Neural progenitor cell (in vitro differentiated cells): ENCODE results near the gene PRRX1. TPM values are rescaled to one million over a fixed set of nuclear protein-coding genes. Genes with fewer than 3 reads are reported as not detected.

Experiments
- DNase-seq: peaks from one replicate; pipeline ENCODE4 v3.0.0-alpha.2; 2016; ENCODE audit warnings: low spot score
- H2AFZ ChIP-seq: fragments of 200-600 bp; sonication (generic); replicated peaks from 2 replicates; pipeline ENCODE4 v1.6.1; 2016; ENCODE audit warnings: antibody characterized with exemption
- H3F3A ChIP-seq: fragments of 200-600 bp; sonication (generic); 2 replicates; pipeline ENCODE4 v1.6.1; 2016; ENCODE audit warnings: antibody characterized with exemption, low read depth
- H3K27ac ChIP-seq: fragments of 200-600 bp; sonication (generic); 2 replicates; pipeline ENCODE4 v1.5.1; 2016; ENCODE audit warnings: mild to moderate bottlenecking
- H3K27me3 ChIP-seq: fragments of 200-600 bp; sonication (generic); 2 replicates; pipeline ENCODE4 v1.6.1; 2016; ENCODE audit warnings: mild to moderate bottlenecking, moderate library complexity
- H3K36me3 ChIP-seq: fragments of 200-600 bp; sonication (generic); 2 replicates; pipeline ENCODE4 v1.5.1; 2016
- H3K4me1 ChIP-seq: fragments of 200-600 bp; sonication (generic); 2 replicates; pipeline ENCODE4 v1.6.1; 2016; ENCODE audit warnings: mixed run types
- H3K4me2 ChIP-seq: fragments of 200-600 bp; sonication (generic); 2 replicates; pipeline ENCODE4 v1.6.1; 2016
- H3K4me3 ChIP-seq: fragments of 200-600 bp; sonication (generic); 2 replicates; pipeline ENCODE4 v1.5.1; 2016
- H3K79me2 ChIP-seq: fragments of 200-600 bp; sonication (generic); 2 replicates; pipeline ENCODE4 v1.6.1; 2016; ENCODE audit warnings: low read depth
- H3K9ac ChIP-seq: fragments of 200-600 bp; sonication (generic); 2 replicates; pipeline ENCODE4 v1.6.1; 2016
- H3K9me3 ChIP-seq: fragments of 200-600 bp; sonication (generic); 2 replicates; pipeline ENCODE4 v1.5.1; 2016; ENCODE audit warnings: low read depth
- H4K20me1 ChIP-seq: fragments of 200-600 bp; sonication (generic); 2 replicates; pipeline ENCODE4 v1.6.1; 2016; ENCODE audit warnings: low read depth
- H3K27ac Mint-ChIP-seq: 3 replicates; pipeline ENCODE4 v1.8.0; 2021; ENCODE audit warnings: mixed read lengths
- H3K27me3 Mint-ChIP-seq: 2 replicates; pipeline ENCODE4 v1.8.0; 2022; ENCODE audit warnings: low read depth, mild to moderate bottlenecking, inconsistent platforms, moderate library complexity, mixed read lengths; ENCODE audit not compliant: insufficient read depth
- H3K36me3 Mint-ChIP-seq: 3 replicates; pipeline ENCODE4 v1.8.0; 2021; ENCODE audit warnings: mixed read lengths
- H3K4me1 Mint-ChIP-seq: 3 replicates; pipeline ENCODE4 v1.8.0; 2021; ENCODE audit warnings: mixed read lengths
- H3K4me3 Mint-ChIP-seq: 3 replicates; pipeline ENCODE4 v1.8.0; 2021; ENCODE audit warnings: mild to moderate bottlenecking, moderate library complexity, mixed read lengths
- H3K9me3 Mint-ChIP-seq: 3 replicates; pipeline ENCODE4 v1.8.0; 2020; ENCODE audit warnings: mixed read lengths
- CTCF ChIP-seq: fragments of 200-600 bp; sonication (generic); IDR thresholded peaks from 2 replicates; pipeline ENCODE4 v1.5.1; 2017; ENCODE audit warnings: antibody characterized with exemption, mild to moderate bottlenecking
- EZH2 ChIP-seq: fragments of 200-600 bp; sonication (generic); IDR thresholded peaks from 2 replicates; pipeline ENCODE4 v1.6.1; 2017; ENCODE audit warnings: antibody characterized with exemption, mild to moderate bottlenecking, moderate library complexity
- EZH2phosphoT487 ChIP-seq: fragments of 200-600 bp; sonication (generic); IDR thresholded peaks from 2 replicates; pipeline ENCODE4 v1.6.1; 2017; ENCODE audit warnings: antibody characterized with exemption
- total RNA-seq: library from RNA; depleted of rRNA; stranded (reverse); fragments of >200 nt; gene quantifications from 2 replicates; pipeline ENCODE4 v1.2.3, GENCODE V29; 2015; ENCODE audit warnings: low replicate concordance

PRRX1 gene
- total RNA-seq, 1 donor from 2014 or later, result 0.19 TPM

- Histone ChIP-seq H3K79me2 (no peaks in the 10 kb centered on the region), H3K9me3 (no peaks in the 10 kb centered on the region), H4K20me1 (peaks cover 30% of the 10 kb centered on the region), H3K4me3 (no peak overlapping the region), H3K9ac (no peak overlapping the region), H2AFZ (no peak overlapping the region), H3K36me3 (no peaks in the 10 kb centered on the region), H3K27me3 (peaks cover 95% of the 10 kb centered on the region), H3F3A (peaks cover 4% of the 10 kb centered on the region), H3K27ac (no peak overlapping the region), H3K4me1 (peaks cover 16% of the 10 kb centered on the region), H3K4me2 (no peak overlapping the region)
- no peaks in the 10 kb centered on the region for H3K36me3 Mint-ChIP-seq
- no peak overlapping the region for H3K4me3 Mint-ChIP-seq
- H3K27ac Mint-ChIP-seq, result no peak overlapping the region
- H3K4me1 Mint-ChIP-seq, result peaks cover 37% of the 10 kb centered on the region
- TF ChIP-seq EZH2 (no peak), EZH2phosphoT487 (no peak), CTCF (no peak)
- no peak for DNase-seq
- H3K9me3 Mint-ChIP-seq, result peaks cover 3% of the 10 kb centered on the region
- H3K27me3 Mint-ChIP-seq, result peaks cover 40% of the 10 kb centered on the region
These were observed 8.4 kb downstream of the PRRX1 start for GRCh38 chr1:170672316-170672715.

- H3K9ac ChIP-seq, result no peak overlapping the region
These were observed 10.3 kb downstream of the PRRX1 start for GRCh38 chr1:170674239-170674638.

GRCh38 chr1:170674986-170675385 is 11.1 kb downstream of the PRRX1 start:
- Histone ChIP-seq H3K36me3 (no peaks in the 10 kb centered on the region), H4K20me1 (peaks cover 12% of the 10 kb centered on the region), H3K27me3 (peaks cover 85% of the 10 kb centered on the region), H3K9ac (no peak overlapping the region), H3K4me3 (no peak overlapping the region), H3K79me2 (no peaks in the 10 kb centered on the region), H3K4me1 (no peaks in the 10 kb centered on the region), H2AFZ (no peak overlapping the region), H3F3A (no peaks in the 10 kb centered on the region), H3K9me3 (no peaks in the 10 kb centered on the region), H3K4me2 (no peak overlapping the region), H3K27ac (no peak overlapping the region)
- Mint-ChIP-seq H3K27me3 (peaks cover 17% of the 10 kb centered on the region), H3K9me3 (no peaks in the 10 kb centered on the region), H3K4me3 (no peak overlapping the region), H3K27ac (no peak overlapping the region), H3K4me1 (peaks cover 13% of the 10 kb centered on the region), H3K36me3 (no peaks in the 10 kb centered on the region)
- TF ChIP-seq EZH2phosphoT487 (no peak), CTCF (no peak), EZH2 (no peak)
- no peak for DNase-seq

More at GRCh38 chr1:170674239-170674638, 10.3 kb downstream of the PRRX1 start:
- no peak overlapping the region for H3K27ac Mint-ChIP-seq
- H3K36me3 Mint-ChIP-seq, result no peaks in the 10 kb centered on the region
- Histone ChIP-seq H3K27ac (no peak overlapping the region), H4K20me1 (peaks cover 12% of the 10 kb centered on the region), H3K9me3 (no peaks in the 10 kb centered on the region), H3K79me2 (no peaks in the 10 kb centered on the region), H2AFZ (no peak overlapping the region), H3K4me2 (no peak overlapping the region), H3K4me3 (no peak overlapping the region), H3F3A (no peaks in the 10 kb centered on the region), H3K4me1 (no peaks in the 10 kb centered on the region), H3K27me3 (peaks cover 89% of the 10 kb centered on the region), H3K36me3 (no peaks in the 10 kb centered on the region)
- peaks cover 3% of the 10 kb centered on the region for H3K9me3 Mint-ChIP-seq
- DNase-seq, result no peak
- peaks cover 23% of the 10 kb centered on the region for H3K27me3 Mint-ChIP-seq
- TF ChIP-seq EZH2 (no peak), CTCF (no peak), EZH2phosphoT487 (no peak)
- no peak overlapping the region for H3K4me3 Mint-ChIP-seq
- peaks cover 18% of the 10 kb centered on the region for H3K4me1 Mint-ChIP-seq
